Activated gamma-delta T cell treated with anti-CD3 and anti-CD28 coated beads, Interleukin-2, amount 50 U/mL, for 16 hours (primary cell): ENCODE measurements around the gene MYPOP.

ENCODE experiments used
- DNase-seq: peaks from one replicate; pipeline ENCODE4 v3.0.0-alpha.2; 2020; ENCODE audit warnings: low read depth

The MYPOP gene, protein sequence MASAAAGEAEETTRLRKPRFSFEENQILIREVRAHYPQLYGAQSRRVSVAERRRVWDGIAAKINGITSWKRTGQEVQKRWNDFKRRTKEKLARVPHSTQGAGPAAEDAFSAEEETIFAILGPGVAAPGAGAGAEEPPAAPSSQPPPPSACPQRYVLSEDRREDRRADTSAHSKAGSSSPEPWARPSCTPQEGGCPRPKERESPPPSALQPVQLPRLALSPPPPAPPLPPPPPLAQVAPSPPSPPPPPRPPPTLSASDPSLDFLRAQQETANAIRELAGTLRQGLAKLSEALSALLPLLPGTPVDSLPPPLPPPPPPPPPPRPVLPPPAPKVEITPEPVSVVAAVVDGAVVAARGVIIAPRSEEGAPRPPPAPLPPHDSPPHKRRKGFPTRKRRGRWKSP

DNA sequence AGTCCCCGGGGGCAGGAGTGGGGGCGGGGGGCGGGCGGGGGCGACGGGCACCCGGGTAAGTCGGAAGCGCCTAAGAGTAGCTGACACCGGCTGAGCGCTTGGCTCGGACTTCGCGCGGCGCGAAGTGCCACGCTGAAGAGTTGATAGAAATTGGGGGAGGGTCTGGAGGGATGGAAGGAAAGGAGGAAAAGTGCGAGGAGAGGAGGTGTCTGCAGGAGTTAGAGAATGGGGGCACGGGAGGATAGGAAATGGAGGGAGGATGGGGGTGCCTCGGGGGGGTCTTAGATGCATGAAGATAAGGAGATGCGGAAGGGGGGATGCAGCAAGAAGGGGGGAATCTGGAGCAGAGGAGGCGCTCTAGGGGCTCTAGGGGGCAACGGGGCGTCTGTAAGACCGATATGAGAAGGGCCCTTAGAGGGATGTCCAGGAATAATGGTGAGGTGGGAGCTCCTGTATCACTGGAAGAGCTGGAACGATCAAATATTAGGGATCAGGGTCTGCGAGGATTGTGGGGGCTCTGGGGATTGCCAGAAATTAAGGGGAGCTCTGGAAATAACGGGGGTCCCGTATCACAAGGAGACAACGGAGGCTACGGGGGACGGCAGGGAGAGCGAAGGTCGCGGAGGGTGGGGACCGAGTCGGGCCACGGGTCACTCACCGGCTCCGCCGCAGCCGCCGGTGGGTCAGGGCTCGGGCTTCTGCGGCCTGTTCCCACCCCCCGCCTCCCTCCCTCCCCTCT, at the start of gene MYPOP:
Gene MYPOP, minus strand, starts transcription at position 702 of the 739 bp plus-strand sequence. CDS start 840 bp downstream, outside the sequence.
- no peak for DNase-seq

DNA sequence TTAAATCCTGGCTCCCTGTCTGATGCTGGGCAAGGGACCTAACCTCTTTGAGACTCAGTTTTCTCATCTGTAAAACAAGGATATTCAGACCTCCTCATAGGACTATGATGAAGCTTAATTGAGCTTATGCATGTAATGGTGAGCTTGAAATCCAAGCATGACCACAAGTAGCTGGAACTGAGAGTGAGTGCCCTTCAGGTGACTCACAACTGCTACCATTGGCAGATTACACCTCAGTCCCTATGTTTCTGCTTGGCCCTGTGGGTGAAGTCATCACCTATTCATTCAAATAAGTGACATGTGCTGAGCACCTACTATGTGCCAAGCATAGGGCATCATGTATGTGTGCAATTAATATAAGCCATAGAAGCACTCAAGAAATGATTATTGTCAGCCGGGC, 45.5 kb upstream of the MYPOP start:
- DNase-seq, result no peak

DNA sequence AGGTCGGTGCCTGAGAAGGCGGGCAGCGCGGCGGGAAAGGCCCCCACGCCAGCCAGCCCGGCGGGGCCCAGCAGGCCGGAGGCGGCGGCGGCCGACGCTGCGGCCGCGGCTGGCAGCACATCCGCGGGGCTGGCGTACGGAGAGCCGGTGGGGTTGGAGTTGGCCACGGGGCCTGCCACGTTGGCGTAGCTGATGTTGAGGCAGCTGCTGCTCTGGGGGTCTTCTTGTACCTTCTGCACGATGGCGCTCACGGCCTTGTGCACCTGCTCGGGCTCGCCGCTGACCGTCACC, 38.0 kb upstream of the MYPOP start:
- DNase-seq, result no peak

- no peak for DNase-seq
Observed at GRCh38 chr19:45939792-45940514, 37.5 kb upstream of the MYPOP start.

GRCh38 chr19:45938733-45939319, 36.4 kb upstream of the MYPOP start:
- DNase-seq, result no peak

GRCh38 chr19:45935267-45935666, 32.9 kb upstream of the MYPOP start:
- no peak for DNase-seq

GRCh38 chr19:45934551-45935230, 32.3 kb upstream of the MYPOP start:
- no peak for DNase-seq

DNA sequence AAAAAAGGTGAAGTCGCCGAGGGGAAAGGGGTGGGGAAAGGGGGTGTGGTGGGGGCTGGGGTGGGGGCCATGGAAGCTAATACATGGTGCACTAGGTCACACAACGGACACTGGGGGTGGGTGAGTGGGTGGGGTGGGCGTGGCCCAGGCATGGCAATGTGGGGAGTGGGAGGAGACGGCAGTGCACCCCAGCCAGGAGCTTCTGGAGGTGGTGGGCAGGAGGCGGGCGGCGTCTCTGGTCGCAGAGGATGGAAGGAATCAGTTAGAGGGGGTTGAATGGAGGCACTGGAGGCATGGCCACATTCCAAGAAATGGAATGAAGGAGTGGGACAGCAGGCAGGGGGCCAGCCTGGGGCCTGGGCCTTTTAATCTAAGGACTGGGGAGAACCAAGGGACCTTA, 31.3 kb upstream of the MYPOP start:
- DNase-seq, result no peak

DNA sequence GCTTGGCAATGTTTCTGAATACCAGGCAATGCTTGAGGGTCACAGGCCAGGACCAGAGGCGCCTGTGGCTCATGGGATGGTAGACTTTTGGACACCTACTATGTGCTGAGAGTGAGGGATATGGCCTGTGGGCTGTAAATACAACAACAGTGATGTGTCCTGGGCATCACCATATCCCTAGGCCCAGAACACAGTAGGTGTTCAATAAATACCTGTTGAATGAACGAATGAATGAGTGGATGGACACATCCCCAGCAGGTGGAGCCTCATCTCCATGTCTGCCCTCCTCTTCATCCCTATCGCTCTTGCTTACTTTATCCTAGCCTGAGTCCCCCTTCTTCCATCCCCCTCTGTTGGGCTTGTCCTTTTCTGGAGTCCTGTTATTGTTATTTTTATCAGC, 28.6 kb upstream of the MYPOP start:
- no peak for DNase-seq

GRCh38 chr19:45929247-45929646, 26.8 kb upstream of the MYPOP start:
- DNase-seq, result no peak

GRCh38 chr19:45927565-45928261, 25.3 kb upstream of the MYPOP start:
- DNase-seq, result peak; percentile 71

DNA sequence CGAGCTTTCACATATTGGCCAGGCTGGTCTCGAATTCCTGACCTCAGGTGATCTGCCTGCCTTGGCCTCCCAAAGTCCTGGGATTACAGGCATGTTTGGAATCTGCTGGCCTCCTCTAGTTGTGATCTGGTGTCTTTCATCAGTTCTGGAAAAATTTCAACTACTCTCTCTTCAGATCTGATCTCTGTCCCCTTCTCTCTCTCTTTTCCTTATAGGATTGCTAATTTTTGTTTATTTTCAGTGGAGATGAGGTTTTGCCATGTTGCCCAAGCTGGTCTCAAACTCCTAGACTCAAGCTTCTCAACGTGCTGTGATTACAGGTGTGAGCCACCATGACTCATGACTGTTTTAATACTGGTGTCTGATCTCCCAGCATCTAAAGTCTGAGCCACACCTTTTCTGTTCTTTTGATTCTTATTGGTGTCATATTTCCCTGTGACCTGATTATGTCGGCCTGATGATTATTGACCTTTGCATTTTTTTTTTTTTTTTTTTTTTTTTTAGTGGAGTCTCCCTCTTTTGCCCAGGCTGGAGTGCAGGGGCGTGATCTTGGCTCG, 22.6 kb upstream of the MYPOP start:
- no peak for DNase-seq

DNA sequence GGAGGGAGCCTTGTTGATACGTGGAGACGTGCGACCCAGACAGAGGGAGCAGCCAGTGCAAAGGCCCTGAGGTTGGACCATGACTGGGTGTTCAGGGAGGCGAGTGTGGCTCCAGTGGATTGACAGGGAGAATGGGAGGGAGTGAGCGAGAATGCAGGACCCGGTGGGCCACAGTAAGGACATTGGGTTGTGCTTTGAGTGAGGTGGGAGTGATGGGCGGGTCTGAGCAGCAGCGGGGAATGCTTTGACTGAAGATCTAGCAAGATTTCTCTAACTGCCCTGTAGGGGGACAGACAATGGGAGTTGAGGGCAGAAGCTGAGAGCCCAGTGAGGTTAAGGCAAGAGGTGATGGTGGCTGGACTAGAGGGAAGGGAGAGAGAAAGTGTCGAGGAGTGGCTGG, 19.9 kb upstream of the MYPOP start:
- no peak for DNase-seq

DNA sequence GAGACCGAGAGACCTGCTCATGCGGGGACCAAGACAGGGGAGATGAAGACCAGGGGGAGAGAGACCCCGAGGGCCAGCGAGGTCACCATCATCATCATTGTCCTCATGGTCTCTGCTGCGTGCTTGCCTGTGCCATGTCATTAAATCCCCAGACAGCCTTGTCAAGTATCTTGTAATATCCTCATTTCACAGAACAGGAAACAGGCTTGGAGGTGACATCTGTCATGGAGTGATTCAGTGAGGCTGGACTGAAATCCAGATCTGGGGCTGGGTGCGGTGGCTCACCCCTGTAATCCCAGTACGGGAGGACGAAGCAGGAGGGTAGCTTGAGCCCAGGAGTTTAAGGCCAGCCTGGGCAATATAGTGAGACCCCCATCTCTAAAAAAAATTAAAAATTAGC, 18.0 kb upstream of the MYPOP start:
- no peak for DNase-seq

DNA sequence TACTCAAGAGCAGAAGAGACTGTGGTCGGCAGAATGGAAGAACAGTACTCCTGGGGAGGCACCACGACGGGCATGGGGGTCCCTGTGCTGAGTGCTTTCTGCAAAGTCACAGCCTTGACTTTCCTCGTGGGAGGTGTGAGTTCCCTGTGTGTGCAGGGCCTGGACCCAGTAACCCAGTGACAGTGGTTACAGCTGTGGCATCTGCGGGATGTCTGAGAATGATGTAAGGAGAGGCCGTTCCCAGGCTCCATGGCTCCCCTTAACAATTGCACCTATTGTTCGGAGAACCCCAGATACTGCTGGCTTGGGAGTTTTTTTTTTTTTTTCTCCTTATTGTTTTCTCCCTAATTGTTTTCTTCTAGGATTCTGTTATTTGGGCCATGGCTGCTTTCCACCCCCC, 17.3 kb upstream of the MYPOP start:
- DNase-seq, result no peak

DNA sequence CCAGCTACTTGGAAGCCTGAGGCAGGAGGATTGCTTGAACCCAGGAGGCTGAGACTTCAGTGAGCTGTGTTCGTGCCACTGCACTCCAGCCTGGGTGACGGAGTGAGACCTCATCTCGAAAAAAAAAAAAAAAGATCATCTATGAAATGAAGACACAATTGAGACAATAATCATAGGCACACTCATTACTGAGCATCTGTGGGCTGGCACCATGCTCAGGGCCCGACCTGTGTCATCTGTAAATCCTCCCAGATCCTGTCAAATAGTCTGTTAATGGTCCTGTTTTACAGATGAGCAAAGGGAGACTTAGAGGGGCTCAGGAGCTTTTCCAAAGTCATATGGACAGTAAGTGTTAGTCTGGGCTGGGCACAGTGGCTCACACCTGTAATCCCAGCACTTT, 16.3 kb upstream of the MYPOP start:
- no peak for DNase-seq

GRCh38 chr19:45917421-45918091, 15.1 kb upstream of the MYPOP start:
- no peak for DNase-seq

GRCh38 chr19:45913874-45914830, 11.7 kb upstream of the MYPOP start, which contains the start of gene NANOS2:
Gene NANOS2, minus strand, starts transcription at chr19:45914778. Its CDS starts 85 bp downstream, at chr19:45914693.
- no peak for DNase-seq

- no peak for DNase-seq
Observed at GRCh38 chr19:45911291-45911690, 8.9 kb upstream of the MYPOP start.
